GM13977 (cell line): Measurements from ENCODE around the gene AREL1.
A peak's percentile ranks its signal among the peaks of the same experiment; 100 is the strongest.

Experiments used
- DNase-seq: peaks from one replicate; pipeline ENCODE4 v3.0.0; 2012; ENCODE audit warnings: low spot score
- CTCF ChIP-seq: IDR thresholded peaks from 2 replicates; pipeline ENCODE4 v1.5.1; 2012; ENCODE audit warnings: mild to moderate bottlenecking, control low read depth; ENCODE audit not compliant: insufficient read depth; ENCODE audit errors: extremely low read depth, missing control alignments
- in situ Hi-C: fragments of 300-500 bp; cut with MboI; formaldehyde crosslinking; loops from one replicate; pipeline ENCODE4 v1.12.0; 2022; ENCODE audit warnings: low sequenced_read_pairs, low pct_unique_long_range_greater_than_20kb, mixed read lengths, inconsistent platforms; ENCODE audit not compliant: unreplicated experiment

The AREL1 gene

GRCh38 chr14:74658535-74659131 lies 54.2 kb downstream of the AREL1 start:
- no peak for DNase-seq
- TF ChIP-seq CTCF = no peak
- in situ Hi-C loops = no loop called here

GRCh38 chr14:74656964-74657363 lies 55.9 kb downstream of the AREL1 start:
- no peak for TF ChIP-seq CTCF
- in situ Hi-C loops = no loop called here
- peak; percentile 31 for DNase-seq

- TF ChIP-seq CTCF = no peak
- DNase-seq = no peak
- in situ Hi-C loops = no loop called here
Measured at GRCh38 chr14:74655599-74656395, 57.1 kb downstream of the AREL1 start.

GRCh38 chr14:74654931-74655330 lies 57.9 kb downstream of the AREL1 start:
- TF ChIP-seq CTCF = no peak
- DNase-seq = no peak
- in situ Hi-C loops = no loop called here

GRCh38 chr14:74653386-74654138 lies 59.3 kb downstream of the AREL1 start:
- no peak for TF ChIP-seq CTCF
- DNase-seq = no peak
- in situ Hi-C loops = no loop called here

- no peak for TF ChIP-seq CTCF
- no peak for DNase-seq
- in situ Hi-C loops = no loop called here
Measured at GRCh38 chr14:74652541-74652940, 60.3 kb downstream of the AREL1 start.
